ENCODE measurements around the gene NR2F2. TPM values are rescaled to one million over a fixed set of nuclear protein-coding genes. Genes with fewer than 3 reads are reported as not detected.
A peak's percentile ranks its signal among the peaks of the same experiment; 100 is the strongest.

Gene NR2F2
- polyA plus RNA-seq, 1 donor (not counting 4 experiments of a cell fraction or from before 2014, with no cell fraction given) = 19.5 TPM

- Histone ChIP-seq H3K36me3 (ENCODE audit: control insufficient read depth in 2 of 2, extremely low read depth in 1 of 2, insufficient read depth in 2 of 2, low read length in 2 of 2) (no peaks in the 10 kb centered on the region), H3K9me3 (ENCODE audit: control insufficient read depth, low read depth, low read length) (no peaks in the 10 kb centered on the region), H3K4me3 (ENCODE audit: control insufficient read depth in 2 of 3, extremely low read depth in 1 of 3, insufficient read depth in 2 of 3, low read depth in 1 of 3, low read length in 3 of 3) (no peak overlapping the region), H3K27ac (ENCODE audit: control insufficient read depth, insufficient read depth, low read length) (no peak overlapping the region), H2AFZ (ENCODE audit: control insufficient read depth, low read length) (no peak overlapping the region), H3K27me3 (ENCODE audit: control insufficient read depth, extremely low read depth, insufficient read depth, low read length) (peaks cover 17% of the 10 kb centered on the region), H4K20me1 (ENCODE audit: control insufficient read depth, extremely low read depth, insufficient read depth, low read length) (no peaks in the 10 kb centered on the region), H3K9ac (ENCODE audit: control insufficient read depth, extremely low read depth, insufficient read depth, low read length) (no peak overlapping the region), H3K4me2 (ENCODE audit: control insufficient read depth, extremely low read depth, insufficient read depth, low read depth, low read length) (no peak overlapping the region), H3K9me1 (ENCODE audit: control insufficient read depth, extremely low read depth, insufficient read depth, low read length) (no peaks in the 10 kb centered on the region), H3K79me2 (ENCODE audit: control insufficient read depth, insufficient read depth, low read length) (peaks cover 20% of the 10 kb centered on the region), H3K4me1 (ENCODE audit: control insufficient read depth, extremely low read depth, insufficient read depth, low read length) (peaks cover 26% of the 10 kb centered on the region)
- dilution Hi-C loops (cut with MboI; ENCODE audit: extremely low pct_ligation_motif_present, low sequenced_read_pairs) = no loop called here
- TF ChIP-seq EZH2 (IDR thresholded peaks at IDR 0.05; ENCODE audit: low read length) (no peak), CTCF (optimal IDR thresholded peaks at IDR 0.05 in 1 of 3, IDR thresholded peaks at IDR 0.05 in 1 of 3, conservative IDR thresholded peaks at IDR 0.05 in 1 of 3; ENCODE audit: extremely low read depth in 1 of 3, insufficient read depth in 2 of 3, low read length in 3 of 3) (no peak)
- DNase-seq (ENCODE audit: low read depth, low spot score) = no peak
- no peak for FAIRE-seq
Observed at GRCh38 chr15:96323319-96324145, 7.0 kb upstream of the NR2F2 start.

GRCh38 chr15:96324192-96324895 lies 6.2 kb upstream of the NR2F2 start:
- DNase-seq (ENCODE audit: low read depth, low spot score) (no peak), FAIRE-seq (no peak)
- Histone ChIP-seq H3K4me3 (ENCODE audit: control insufficient read depth in 2 of 3, extremely low read depth in 1 of 3, insufficient read depth in 2 of 3, low read depth in 1 of 3, low read length in 3 of 3) (no peak overlapping the region), H3K27ac (ENCODE audit: control insufficient read depth, insufficient read depth, low read length) (no peak overlapping the region), H3K36me3 (ENCODE audit: control insufficient read depth in 2 of 2, extremely low read depth in 1 of 2, insufficient read depth in 2 of 2, low read length in 2 of 2) (no peaks in the 10 kb centered on the region), H3K27me3 (ENCODE audit: control insufficient read depth, extremely low read depth, insufficient read depth, low read length) (peaks cover 17% of the 10 kb centered on the region), H3K9me3 (ENCODE audit: control insufficient read depth, low read depth, low read length) (no peaks in the 10 kb centered on the region), H3K4me2 (ENCODE audit: control insufficient read depth, extremely low read depth, insufficient read depth, low read depth, low read length) (peak overlapping the region; percentile 98), H3K9me1 (ENCODE audit: control insufficient read depth, extremely low read depth, insufficient read depth, low read length) (no peaks in the 10 kb centered on the region), H3K4me1 (ENCODE audit: control insufficient read depth, extremely low read depth, insufficient read depth, low read length) (peaks cover 28% of the 10 kb centered on the region), H4K20me1 (ENCODE audit: control insufficient read depth, extremely low read depth, insufficient read depth, low read length) (no peaks in the 10 kb centered on the region), H2AFZ (ENCODE audit: control insufficient read depth, low read length) (no peak overlapping the region), H3K79me2 (ENCODE audit: control insufficient read depth, insufficient read depth, low read length) (peaks cover 27% of the 10 kb centered on the region), H3K9ac (ENCODE audit: control insufficient read depth, extremely low read depth, insufficient read depth, low read length) (no peak overlapping the region)
- dilution Hi-C loops (cut with MboI; ENCODE audit: extremely low pct_ligation_motif_present, low sequenced_read_pairs) = no loop called here
- TF ChIP-seq CTCF (optimal IDR thresholded peaks at IDR 0.05 in 1 of 3, IDR thresholded peaks at IDR 0.05 in 1 of 3, conservative IDR thresholded peaks at IDR 0.05 in 1 of 3; ENCODE audit: extremely low read depth in 1 of 3, insufficient read depth in 2 of 3, low read length in 3 of 3) (no peak), EZH2 (IDR thresholded peaks at IDR 0.05; ENCODE audit: low read length) (no peak)

Measured in keratinocyte (primary cell).